GM04504 (cell line): ENCODE data around the gene KPNA4.

Source experiments
- DNase-seq: peaks from one replicate; pipeline ENCODE4 v3.0.0-alpha.2; 2012; ENCODE audit warnings: low read depth

KPNA4 gene

DNA sequence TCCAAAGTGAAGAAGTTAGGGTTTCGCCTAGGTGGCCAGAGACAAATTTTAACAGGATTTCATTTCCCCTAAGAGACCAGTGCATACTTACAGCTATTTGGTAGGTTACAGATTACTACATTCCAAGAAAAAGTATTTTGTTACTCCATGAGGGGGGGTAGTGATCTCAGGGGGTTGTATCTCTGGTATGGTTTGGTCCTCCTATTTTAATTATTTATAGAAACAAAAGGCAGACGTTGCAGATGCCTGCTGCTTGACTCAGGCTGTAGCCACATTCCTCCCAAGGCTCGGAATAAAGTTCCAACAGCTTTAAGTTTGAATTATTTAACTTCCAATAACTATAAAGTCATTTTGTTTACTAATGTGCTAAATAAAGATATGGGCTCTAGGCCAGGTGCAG, 114.5 kb downstream of the KPNA4 start:
- DNase-seq, result peak; percentile 63

DNA sequence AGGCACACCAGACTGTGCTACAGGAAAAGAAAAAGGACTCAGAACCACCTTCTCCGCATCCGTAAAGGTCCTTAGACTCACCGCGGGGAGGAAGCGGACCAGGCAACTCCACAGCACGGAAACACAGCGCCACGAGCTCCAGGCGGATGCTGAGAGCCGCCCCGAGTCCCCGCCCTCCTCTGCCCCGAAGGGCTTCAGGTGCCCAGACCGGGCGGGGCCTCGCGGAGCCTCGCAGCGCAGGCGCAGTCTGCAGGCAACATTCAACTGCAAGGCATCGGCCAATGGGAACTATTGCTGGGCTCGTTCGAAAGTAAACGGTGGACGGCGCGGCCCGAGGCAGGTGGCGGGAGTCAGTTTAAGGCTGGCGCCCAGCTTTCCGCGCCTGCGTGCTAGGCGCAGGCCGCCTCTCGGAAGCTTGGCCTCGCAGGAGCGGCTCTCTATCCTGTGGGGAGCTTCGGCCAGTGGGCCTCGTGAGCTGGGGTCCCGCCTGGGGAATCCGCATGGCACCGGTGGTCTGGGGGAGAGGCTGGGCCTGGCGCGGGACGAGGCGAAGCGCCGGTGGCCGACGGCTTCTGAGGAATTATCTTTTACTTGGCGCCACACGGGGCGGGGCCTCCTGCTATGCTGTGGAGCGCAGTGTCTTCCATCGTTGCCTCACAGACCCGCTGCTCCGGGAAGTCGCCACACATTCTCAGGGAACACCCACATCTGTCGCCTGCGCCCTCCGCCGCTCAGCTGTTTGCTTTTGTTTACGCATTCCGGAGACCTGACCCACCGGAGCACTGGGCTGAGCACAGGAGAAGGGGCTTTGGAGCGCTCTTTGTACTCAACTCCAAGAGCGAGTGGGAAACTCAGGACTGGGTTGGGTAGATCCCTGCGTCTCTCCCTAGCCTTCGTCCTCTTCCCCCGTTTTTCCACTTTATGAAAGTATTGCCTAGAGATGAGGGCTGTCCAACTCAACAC, 115.5 kb downstream of the KPNA4 start, which contains the start of gene TRIM59:
Gene TRIM59, minus strand, starts transcription at position 151 of the 963 bp plus-strand sequence. CDS start 10,603 bp downstream, outside the sequence.
- DNase-seq, result peak; percentile 89

DNA sequence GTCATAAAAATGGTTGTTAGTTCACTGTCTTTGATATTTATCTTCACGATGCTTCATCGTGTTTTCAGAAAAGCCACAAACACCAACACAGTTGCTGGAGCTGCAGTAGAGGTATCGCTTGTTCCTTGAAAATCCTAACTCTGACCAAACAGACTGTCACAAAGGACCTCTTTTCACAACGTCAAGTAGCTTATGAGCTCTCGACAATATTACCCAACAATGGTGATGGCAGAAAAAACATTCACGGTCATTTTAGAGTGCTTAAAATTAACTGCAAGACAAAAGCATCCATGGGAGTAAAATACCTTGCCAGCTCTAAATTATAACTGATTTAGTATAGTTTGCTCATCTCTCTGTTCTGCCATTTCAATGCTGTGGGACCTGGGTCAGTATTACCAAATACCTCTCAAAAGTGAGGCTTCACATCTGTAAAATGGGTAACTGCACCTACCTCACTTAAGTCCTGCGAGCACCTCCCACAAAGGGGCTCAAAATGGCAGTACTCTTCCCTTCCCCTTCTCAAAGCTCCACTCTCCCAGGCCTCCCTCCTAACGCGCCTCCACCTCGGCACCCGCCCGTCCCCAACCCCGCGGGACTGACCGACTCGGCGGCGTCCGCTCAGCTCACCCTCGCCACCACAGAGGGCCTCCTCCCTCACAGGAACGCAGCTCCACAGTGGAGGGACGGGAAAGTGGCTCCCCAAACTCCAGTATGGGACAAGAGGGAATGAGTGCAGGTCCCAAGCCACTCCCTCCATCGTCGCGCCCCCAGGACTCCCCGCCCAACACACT, 116.3 kb downstream of the KPNA4 start:
- no peak for DNase-seq

DNA sequence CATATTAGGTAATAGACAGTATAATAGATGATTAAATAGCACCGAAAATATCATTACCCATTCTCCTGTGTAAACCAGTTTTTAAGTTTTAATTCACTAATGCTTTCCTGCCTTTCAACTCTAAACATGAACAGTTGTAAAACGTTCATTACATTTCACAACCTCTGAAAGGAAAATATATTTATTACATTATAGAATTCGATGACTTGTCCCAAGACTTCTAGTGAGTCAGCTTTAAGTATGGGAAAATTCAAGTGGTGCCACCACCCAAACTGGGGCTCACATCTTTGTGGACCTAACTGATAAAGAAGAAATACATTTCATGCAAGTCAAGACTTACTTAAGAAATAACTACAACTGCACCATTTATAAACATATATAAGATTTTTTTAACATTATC, 117.8 kb downstream of the KPNA4 start:
- no peak for DNase-seq

DNA sequence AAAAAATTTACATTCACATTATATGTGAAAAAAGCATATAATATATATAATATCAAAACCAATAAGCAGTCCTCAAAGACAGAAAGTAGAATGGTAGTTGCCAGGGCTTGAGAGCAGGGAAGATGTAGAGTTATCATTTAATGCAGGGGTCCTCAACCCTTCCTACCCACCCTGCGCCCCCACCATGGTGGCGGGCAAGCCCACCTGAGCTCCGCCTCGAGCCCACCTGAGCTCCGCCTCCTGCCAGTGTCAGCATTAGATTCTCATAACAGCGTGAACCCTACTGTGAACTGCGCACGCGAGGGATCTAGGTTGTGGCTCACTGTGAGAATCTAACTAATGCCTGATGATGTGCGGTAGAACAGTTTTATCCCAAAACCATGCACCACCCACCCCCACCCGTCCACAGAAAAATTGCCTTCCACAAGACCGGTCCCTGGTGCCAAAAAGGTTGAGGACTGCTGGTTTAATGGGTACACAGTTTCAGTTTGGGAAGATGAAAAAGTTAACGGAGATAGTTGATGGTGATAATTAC, 118.8 kb downstream of the KPNA4 start:
- DNase-seq, result no peak

DNA sequence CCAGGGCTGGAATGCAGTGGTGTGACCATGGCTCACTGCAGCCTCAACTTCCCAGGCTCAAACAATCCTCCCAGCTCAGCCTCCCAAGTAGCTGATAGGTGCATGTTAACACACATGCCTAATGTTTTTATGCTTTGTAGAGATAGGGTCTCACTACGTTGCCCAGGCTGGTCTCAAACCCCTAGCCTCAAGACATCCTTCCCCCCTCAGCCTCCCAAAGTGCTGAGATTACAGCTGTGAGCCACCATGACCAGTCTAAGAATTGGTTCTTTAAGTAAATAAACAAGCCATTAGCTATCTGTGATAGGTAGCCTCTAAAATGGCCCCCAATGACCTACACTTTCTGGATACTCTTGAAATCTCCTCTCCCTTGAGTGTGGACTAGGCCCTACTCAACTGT, 119.5 kb downstream of the KPNA4 start:
- DNase-seq, result no peak
